K562 (cell line): ENCODE results near the gene LCP2. TPM values are rescaled to one million over a fixed set of nuclear protein-coding genes. Genes with fewer than 3 reads are reported as not detected.

Experiments
- DPF2 ChIP-seq: fragments of 450-650 bp; IDR thresholded peaks from 2 replicates; pipeline ENCODE4 v1.6.1; 2016
- ETS2 ChIP-seq: IDR thresholded peaks from 2 replicates; pipeline ENCODE4 v1.6.1; 2016; ENCODE audit warnings: borderline replicate concordance, missing genetic modification characterization, mild to moderate bottlenecking, moderate library complexity, missing compliant biosample characterization; ENCODE audit not compliant: poor library complexity, severe bottlenecking
- FOSL1 ChIP-seq: fragments of 200-800 bp; sonication (Bioruptor generic); conservative IDR thresholded peaks from 2 replicates; pipeline ENCODE4 v1.6.1; 2016; ENCODE audit warnings: missing genetic modification characterization, missing compliant biosample characterization
- FOXA3 ChIP-seq, 2 experiments: fragments of 450-650 bp in 1 of 2; sonication (generic) in 1 of 2; formaldehyde crosslinking; IDR thresholded peaks in 1 of 2; conservative IDR thresholded peaks in 1 of 2; 2 replicates each; pipeline versions ENCODE4 v1.4.0 to v1.8.0; 2020 to 2022; ENCODE audit warnings: mild to moderate bottlenecking in 2 of 2, missing genetic modification reagents in 1 of 2
- GATA2 ChIP-seq: sonication (generic); formaldehyde crosslinking; IDR thresholded peaks from 2 replicates; pipeline ENCODE4 v1.4.0; 2020; ENCODE audit warnings: mild to moderate bottlenecking, missing genetic modification reagents
- HDAC1 ChIP-seq, 2 experiments: fragments of 450-650 bp; IDR thresholded peaks; 2 replicates each; pipeline ENCODE4 v1.6.1; 2016 to 2017; ENCODE audit warnings: inconsistent platforms in 1 of 2, mild to moderate bottlenecking in 1 of 2, moderate library complexity in 1 of 2
- NCOR1 ChIP-seq: fragments of 450-650 bp; IDR thresholded peaks from 2 replicates; pipeline ENCODE4 v1.6.1; 2016; ENCODE audit warnings: mild to moderate bottlenecking, moderate library complexity
- NR3C1 ChIP-seq: sonication (generic); formaldehyde crosslinking; IDR thresholded peaks from 2 replicates; pipeline ENCODE4 v1.8.1; 2022; ENCODE audit warnings: missing genetic modification reagents
- POLR2H ChIP-seq: IDR thresholded peaks from 2 replicates; pipeline ENCODE4 v1.6.1; 2016; ENCODE audit warnings: missing genetic modification characterization, low read depth, mild to moderate bottlenecking, control low read depth, missing compliant biosample characterization, moderate library complexity
- PTTG1 ChIP-seq: fragments of 450-650 bp; IDR thresholded peaks from 2 replicates; pipeline ENCODE4 v1.6.1; 2016; ENCODE audit warnings: low read depth, mild to moderate bottlenecking, missing genetic modification characterization, missing compliant biosample characterization
- PURB ChIP-seq: sonication (generic); formaldehyde crosslinking; IDR thresholded peaks from 2 replicates; pipeline ENCODE4 v1.9.0; 2021; ENCODE audit warnings: low read depth, mild to moderate bottlenecking, missing genetic modification reagents
- RFX1 ChIP-seq: fragments of 450-650 bp; IDR thresholded peaks from 2 replicates; pipeline ENCODE4 v1.6.1; 2016; ENCODE audit warnings: mild to moderate bottlenecking, moderate library complexity
- SMARCB1 ChIP-seq: IDR thresholded peaks from 2 replicates; pipeline ENCODE4 v1.6.1; 2011; ENCODE audit warnings: improper control_type of control experiment, low read depth; ENCODE audit not compliant: insufficient read length
- TAL1 ChIP-seq: fragments of 450-650 bp; IDR thresholded peaks from 2 replicates; pipeline ENCODE4 v1.6.1; 2016; ENCODE audit warnings: mild to moderate bottlenecking
- TBP ChIP-seq: optimal IDR thresholded peaks from 2 replicates; pipeline ENCODE3; 2011; ENCODE audit warnings: low read depth, low read length, improper control_type of control experiment
- ZNF311 ChIP-seq: fragments of 250-450 bp; sonication (Bioruptor Pico); IDR thresholded peaks from 2 replicates; pipeline ENCODE4 v1.4.0; 2020; ENCODE audit warnings: mild to moderate bottlenecking, moderate library complexity
- polyA plus RNA-seq, 8 experiments: library from polyadenylated mRNA; depleted of rRNA in 4 of 8; stranded (reverse) in 5 of 8; unstranded in 3 of 8; fragments of >200 nt; fragmentation: Nextera tagmentation in 2 of 8; fragmentation: Illumina TruSeq in 1 of 8; extraction: Ambion mirVana in 2 of 8; extraction: Trizol in 1 of 8; gene quantifications; 2 replicates each; pipeline versions ENCODE4 v1.2.1 to v1.2.3, GENCODE V29; 2011 to 2014; ENCODE audit warnings: inconsistent platforms in 1 of 8, missing spikeins in 1 of 8
- total RNA-seq, 7 experiments: library from RNA; depleted of rRNA in 6 of 7; stranded (reverse); fragments of >200 nt in 6 of 7; fragmentation: Illumina TruSeq in 2 of 7; extraction: Trizol in 2 of 7; gene quantifications; 2 replicates each; pipeline versions ENCODE4 v1.2.1 to v1.2.3, GENCODE V29; 2011 to 2021; ENCODE audit warnings: low replicate concordance in 1 of 7
- TF ChIP-seq, protein P1 (sequence below), 2 experiments: fragments of 200-800 bp in 1 of 2; sonication (Bioruptor generic) in 1 of 2; sonication (generic) in 1 of 2; formaldehyde crosslinking in 1 of 2; IDR thresholded peaks in 1 of 2; conservative IDR thresholded peaks in 1 of 2; 2 replicates each; pipeline versions ENCODE4 v1.5.0 to v1.6.1; 2016 to 2020; ENCODE audit warnings: missing compliant biosample characterization in 1 of 2, missing genetic modification characterization in 1 of 2, missing genetic modification reagents in 1 of 2
- TF ChIP-seq, protein P2 (sequence below), 2 experiments: fragments of 450-650 bp in 1 of 2; sonication (generic) in 1 of 2; formaldehyde crosslinking in 1 of 2; IDR thresholded peaks in 1 of 2; conservative IDR thresholded peaks in 1 of 2; 2 replicates each; pipeline versions ENCODE4 v1.6.1 to v1.8.1; 2016 to 2023; ENCODE audit warnings: mild to moderate bottlenecking in 2 of 2, moderate library complexity in 2 of 2, inconsistent platforms in 1 of 2, missing genetic modification reagents in 1 of 2
- TF ChIP-seq, protein P3 (sequence below): fragments of 250-450 bp; sonication (Bioruptor Pico); IDR thresholded peaks from 2 replicates; pipeline ENCODE4 v1.4.0; 2020

Gene LCP2
- total and polyA plus RNA-seq, 9 of the 15 experiments (the other 6 are each of a cell fraction or from before 2014, with no cell fraction given) = 4.0 to 31.3 (median 14.6) TPM

DNA sequence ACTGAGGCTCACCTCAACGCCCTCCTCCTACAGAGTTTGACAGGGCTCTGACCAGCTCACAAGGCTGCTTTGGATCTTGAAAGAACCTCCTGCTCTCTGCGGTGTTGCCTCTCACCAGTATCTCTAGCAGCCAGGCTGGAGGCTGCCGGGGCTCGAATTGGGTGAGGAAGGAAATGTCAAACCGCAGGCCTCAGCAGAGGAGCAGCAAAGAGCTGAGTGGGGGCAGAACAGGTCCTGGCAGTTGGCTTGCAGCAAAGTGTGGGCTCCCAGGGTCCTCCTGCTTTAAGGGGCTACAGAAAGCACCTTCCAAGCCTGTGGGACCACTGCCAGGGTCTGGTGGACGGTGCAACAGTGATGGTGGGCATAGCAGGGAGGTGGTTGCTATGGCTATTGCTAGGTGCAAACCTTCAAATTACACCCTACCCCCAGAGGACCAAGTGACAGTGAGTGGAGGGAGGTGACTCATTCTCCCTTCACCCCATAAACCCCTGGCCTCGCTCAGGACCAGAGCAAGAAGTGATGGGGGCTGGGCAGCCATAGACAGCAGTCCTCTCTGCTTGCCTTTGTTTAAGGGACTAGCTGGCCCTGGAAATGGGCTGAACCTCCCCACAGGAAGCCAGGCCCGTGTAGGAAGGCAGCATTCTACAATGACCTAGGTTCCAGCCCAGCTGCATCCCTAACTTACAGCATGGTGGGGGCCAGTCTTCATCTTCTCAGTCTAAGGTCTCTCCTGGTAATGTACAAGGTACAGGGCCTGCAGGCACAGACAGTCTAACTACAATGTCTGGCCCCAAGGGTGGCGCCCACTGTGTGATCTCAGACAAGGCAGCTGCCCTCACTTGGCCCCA, 18.7 kb downstream of the LCP2 start (continued):
- TF ChIP-seq ZNF311 (CRISPR knock-in tag) = peak; percentile 55; the same call in 1 of the 2 replicates
- TF ChIP-seq FOXA3 (CRISPR knock-in tag; conservative IDR thresholded peaks at IDR 0.05 in 1 of 2, IDR thresholded peaks at IDR 0.05 in 1 of 2) = peak in 1 of 2 experiments; percentile 73; a peak in 1 of 4 replicates
- TF ChIP-seq NCOR1 = peak; percentile 51
- TF ChIP-seq PURB = no peak
- no peak for TF ChIP-seq ETS2 (tag)
- TF ChIP-seq RFX1 = peak; percentile 66
- TF ChIP-seq, protein P1, sequence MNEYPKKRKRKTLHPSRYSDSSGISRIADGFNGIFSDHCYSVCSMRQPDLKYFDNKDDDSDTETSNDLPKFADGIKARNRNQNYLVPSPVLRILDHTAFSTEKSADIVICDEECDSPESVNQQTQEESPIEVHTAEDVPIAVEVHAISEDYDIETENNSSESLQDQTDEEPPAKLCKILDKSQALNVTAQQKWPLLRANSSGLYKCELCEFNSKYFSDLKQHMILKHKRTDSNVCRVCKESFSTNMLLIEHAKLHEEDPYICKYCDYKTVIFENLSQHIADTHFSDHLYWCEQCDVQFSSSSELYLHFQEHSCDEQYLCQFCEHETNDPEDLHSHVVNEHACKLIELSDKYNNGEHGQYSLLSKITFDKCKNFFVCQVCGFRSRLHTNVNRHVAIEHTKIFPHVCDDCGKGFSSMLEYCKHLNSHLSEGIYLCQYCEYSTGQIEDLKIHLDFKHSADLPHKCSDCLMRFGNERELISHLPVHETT (CRISPR knock-in tag; conservative IDR thresholded peaks at IDR 0.05 in 1 of 2, IDR thresholded peaks at IDR 0.05 in 1 of 2) = no peak
- peak; percentile 69 for TF ChIP-seq DPF2
- TF ChIP-seq, protein P2, sequence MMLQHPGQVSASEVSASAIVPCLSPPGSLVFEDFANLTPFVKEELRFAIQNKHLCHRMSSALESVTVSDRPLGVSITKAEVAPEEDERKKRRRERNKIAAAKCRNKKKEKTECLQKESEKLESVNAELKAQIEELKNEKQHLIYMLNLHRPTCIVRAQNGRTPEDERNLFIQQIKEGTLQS (IDR thresholded peaks at IDR 0.05) = peak; percentile 87
- TF ChIP-seq, protein P2 (CRISPR knock-in tag; conservative IDR thresholded peaks at IDR 0.05) = no peak
- peak; percentile 70 for TF ChIP-seq GATA2 (CRISPR knock-in tag)
- TF ChIP-seq NR3C1 = no peak
- no peak for TF ChIP-seq PTTG1 (tag)
- TF ChIP-seq TAL1 = peak; percentile 50; the same call in 1 of the 2 replicates
- TF ChIP-seq, protein P3, sequence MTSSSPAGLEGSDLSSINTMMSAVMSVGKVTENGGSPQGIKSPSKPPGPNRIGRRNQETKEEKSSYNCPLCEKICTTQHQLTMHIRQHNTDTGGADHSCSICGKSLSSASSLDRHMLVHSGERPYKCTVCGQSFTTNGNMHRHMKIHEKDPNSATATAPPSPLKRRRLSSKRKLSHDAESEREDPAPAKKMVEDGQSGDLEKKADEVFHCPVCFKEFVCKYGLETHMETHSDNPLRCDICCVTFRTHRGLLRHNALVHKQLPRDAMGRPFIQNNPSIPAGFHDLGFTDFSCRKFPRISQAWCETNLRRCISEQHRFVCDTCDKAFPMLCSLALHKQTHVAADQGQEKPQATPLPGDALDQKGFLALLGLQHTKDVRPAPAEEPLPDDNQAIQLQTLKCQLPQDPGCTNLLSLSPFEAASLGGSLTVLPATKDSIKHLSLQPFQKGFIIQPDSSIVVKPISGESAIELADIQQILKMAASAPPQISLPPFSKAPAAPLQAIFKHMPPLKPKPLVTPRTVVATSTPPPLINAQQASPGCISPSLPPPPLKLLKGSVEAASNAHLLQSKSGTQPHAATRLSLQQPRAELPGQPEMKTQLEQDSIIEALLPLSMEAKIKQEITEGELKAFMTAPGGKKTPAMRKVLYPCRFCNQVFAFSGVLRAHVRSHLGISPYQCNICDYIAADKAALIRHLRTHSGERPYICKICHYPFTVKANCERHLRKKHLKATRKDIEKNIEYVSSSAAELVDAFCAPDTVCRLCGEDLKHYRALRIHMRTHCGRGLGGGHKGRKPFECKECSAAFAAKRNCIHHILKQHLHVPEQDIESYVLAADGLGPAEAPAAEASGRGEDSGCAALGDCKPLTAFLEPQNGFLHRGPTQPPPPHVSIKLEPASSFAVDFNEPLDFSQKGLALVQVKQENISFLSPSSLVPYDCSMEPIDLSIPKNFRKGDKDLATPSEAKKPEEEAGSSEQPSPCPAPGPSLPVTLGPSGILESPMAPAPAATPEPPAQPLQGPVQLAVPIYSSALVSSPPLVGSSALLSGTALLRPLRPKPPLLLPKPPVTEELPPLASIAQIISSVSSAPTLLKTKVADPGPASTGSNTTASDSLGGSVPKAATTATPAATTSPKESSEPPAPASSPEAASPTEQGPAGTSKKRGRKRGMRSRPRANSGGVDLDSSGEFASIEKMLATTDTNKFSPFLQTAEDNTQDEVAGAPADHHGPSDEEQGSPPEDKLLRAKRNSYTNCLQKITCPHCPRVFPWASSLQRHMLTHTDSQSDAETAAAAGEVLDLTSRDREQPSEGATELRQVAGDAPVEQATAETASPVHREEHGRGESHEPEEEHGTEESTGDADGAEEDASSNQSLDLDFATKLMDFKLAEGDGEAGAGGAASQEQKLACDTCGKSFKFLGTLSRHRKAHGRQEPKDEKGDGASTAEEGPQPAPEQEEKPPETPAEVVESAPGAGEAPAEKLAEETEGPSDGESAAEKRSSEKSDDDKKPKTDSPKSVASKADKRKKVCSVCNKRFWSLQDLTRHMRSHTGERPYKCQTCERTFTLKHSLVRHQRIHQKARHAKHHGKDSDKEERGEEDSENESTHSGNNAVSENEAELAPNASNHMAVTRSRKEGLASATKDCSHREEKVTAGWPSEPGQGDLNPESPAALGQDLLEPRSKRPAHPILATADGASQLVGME (CRISPR knock-in tag) = 0 out of 2 replicates have a peak, but pooled peaks have one; percentile 42
- TF ChIP-seq FOSL1 (tag) = peak; percentile 86
- 0 out of 4 replicates have a peak, but pooled peaks of 1 of the 2 experiments have one; percentile 22 for TF ChIP-seq HDAC1 (IDR thresholded peaks at IDR 0.05)
- no peak for TF ChIP-seq TBP
- TF ChIP-seq SMARCB1 = no peak
- TF ChIP-seq POLR2H (tag) = no peak
